A673 (cell line): ENCODE measurements around the gene PALM2AKAP2. TPM values are rescaled to one million over a fixed set of nuclear protein-coding genes. Genes with fewer than 3 reads are reported as not detected.

Experiments used
- BruUV-seq: library from RNA; stranded (reverse); fragments of 400-500 nt; replicated peaks from 2 replicates; lab custom pipeline; 2021; lab: Mats Ljungman, UMichigan
- CTCF ChIA-PET: fragments of 300-600 bp; sonication (Branson Sonifier 250); formaldehyde crosslinking; loops from one replicate; lab custom pipeline; 2022; ENCODE audit warnings: antibody characterized with exemption; lab: Charles Lee
- POLR2A ChIA-PET: fragments of 300-600 bp; sonication (Branson Sonifier 250); formaldehyde crosslinking; loops from one replicate; lab custom pipeline; 2022; ENCODE audit warnings: antibody characterized with exemption; ENCODE audit not compliant: low non-redundant PET; lab: Charles Lee
- DNase-seq: peaks from one replicate; pipeline ENCODE4 v3.0.0-alpha.2; 2015; ENCODE audit warnings: low spot score
- H3K27ac ChIP-seq: fragments of 200-600 bp; sonication (generic); 2 replicates; pipeline ENCODE4 v1.5.1; 2016; ENCODE audit warnings: mixed run types, low read depth, mild to moderate bottlenecking, mixed read lengths, antibody characterized with exemption, low read length; ENCODE audit not compliant: poor library complexity, severe bottlenecking
- H3K27me3 ChIP-seq: fragments of 200-600 bp; sonication (generic); replicated peaks from 2 replicates; pipeline ENCODE4 v1.6.1; 2017; ENCODE audit warnings: mixed run types, low read depth, mild to moderate bottlenecking, mixed read lengths, antibody characterized with exemption, low read length; ENCODE audit not compliant: insufficient read depth, poor library complexity
- H3K36me3 ChIP-seq: fragments of 200-600 bp; sonication (generic); 2 replicates; pipeline ENCODE4 v1.6.1; 2016; ENCODE audit warnings: mixed run types, mild to moderate bottlenecking, mixed read lengths, antibody characterized with exemption, low read length; ENCODE audit not compliant: insufficient read depth, poor library complexity, severe bottlenecking
- H3K4me1 ChIP-seq: fragments of 200-600 bp; sonication (generic); 2 replicates; pipeline ENCODE4 v1.6.1; 2017; ENCODE audit warnings: mixed run types, mild to moderate bottlenecking, mixed read lengths, antibody characterized with exemption, low read length; ENCODE audit not compliant: insufficient read depth, poor library complexity, severe bottlenecking
- H3K4me3 ChIP-seq: fragments of 200-600 bp; sonication (generic); 2 replicates; pipeline ENCODE4 v1.5.1; 2016; ENCODE audit warnings: low read depth, mixed run types, mild to moderate bottlenecking, mixed read lengths, low read length; ENCODE audit not compliant: poor library complexity, severe bottlenecking
- H3K9me3 ChIP-seq: fragments of 200-600 bp; sonication (generic); 2 replicates; pipeline ENCODE4 v1.6.1; 2016; ENCODE audit warnings: mixed run types, low read depth, mild to moderate bottlenecking, mixed read lengths, antibody characterized with exemption, low read length; ENCODE audit not compliant: poor library complexity, severe bottlenecking
- EZH2 ChIP-seq: fragments of 200-600 bp; sonication (generic); IDR thresholded peaks from 2 replicates; pipeline ENCODE4 v1.6.1; 2017; ENCODE audit warnings: borderline replicate concordance, low read depth, mild to moderate bottlenecking, mixed read lengths, antibody characterized with exemption, low read length; ENCODE audit not compliant: poor library complexity, severe bottlenecking
- intact Hi-C: fragments of 100-400 bp; cut with micrococcal nuclease; formaldehyde crosslinking; loops from one replicate; pipeline ENCODE4 v1.10.0; 2022; ENCODE audit not compliant: unreplicated experiment
- total RNA-seq: library from RNA; stranded (reverse); gene quantifications from 2 replicates; pipeline ENCODE4 v1.2.3, GENCODE V29; 2021
- TF ChIP-seq, protein P1 (sequence below): fragments of 300-800, 200-600 bp; sonication (generic); conservative IDR thresholded peaks from 2 replicates; pipeline ENCODE4 v1.5.1; 2017; ENCODE audit warnings: low read depth, mild to moderate bottlenecking, antibody characterized with exemption, low read length, moderate library complexity, mixed read lengths

Gene PALM2AKAP2
- total RNA-seq, 1 experiment from 2014 or later = 5.0 TPM

DNA sequence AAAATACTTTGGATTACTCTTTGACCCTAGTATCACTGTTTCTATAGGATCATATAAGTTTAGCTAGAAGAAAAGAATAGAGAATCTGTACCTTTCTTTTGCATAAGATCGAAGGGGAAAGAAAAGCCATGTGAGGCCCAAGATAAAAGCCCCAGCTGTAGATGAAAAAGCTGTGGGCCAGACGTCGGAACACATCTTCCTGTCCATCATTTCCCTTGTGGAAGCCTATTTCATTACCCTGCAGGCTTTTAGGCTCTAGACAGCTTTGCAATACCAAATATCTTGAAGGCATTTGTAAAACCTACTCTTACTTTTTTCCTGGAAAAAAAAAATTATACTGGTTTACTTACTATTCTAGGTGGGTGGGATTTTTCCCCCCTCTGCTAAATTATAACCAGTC, 10.0 kb downstream of the PALM2AKAP2 start:
- no peak overlapping the region for H3K4me3 ChIP-seq
- H3K36me3 ChIP-seq = no peaks in the 10 kb centered on the region
- no peak overlapping the region for H3K27ac ChIP-seq
- H3K9me3 ChIP-seq = no peaks in the 10 kb centered on the region
- POLR2A ChIA-PET = no interaction called here
- TF ChIP-seq EZH2 = no peak
- intact Hi-C loops = no loop called here
- H3K4me1 ChIP-seq = no peaks in the 10 kb centered on the region
- DNase-seq = no peak
- CTCF ChIA-PET = no interaction called here
- BruUV-seq = no TSS peak
- no peaks in the 10 kb centered on the region for H3K27me3 ChIP-seq

DNA sequence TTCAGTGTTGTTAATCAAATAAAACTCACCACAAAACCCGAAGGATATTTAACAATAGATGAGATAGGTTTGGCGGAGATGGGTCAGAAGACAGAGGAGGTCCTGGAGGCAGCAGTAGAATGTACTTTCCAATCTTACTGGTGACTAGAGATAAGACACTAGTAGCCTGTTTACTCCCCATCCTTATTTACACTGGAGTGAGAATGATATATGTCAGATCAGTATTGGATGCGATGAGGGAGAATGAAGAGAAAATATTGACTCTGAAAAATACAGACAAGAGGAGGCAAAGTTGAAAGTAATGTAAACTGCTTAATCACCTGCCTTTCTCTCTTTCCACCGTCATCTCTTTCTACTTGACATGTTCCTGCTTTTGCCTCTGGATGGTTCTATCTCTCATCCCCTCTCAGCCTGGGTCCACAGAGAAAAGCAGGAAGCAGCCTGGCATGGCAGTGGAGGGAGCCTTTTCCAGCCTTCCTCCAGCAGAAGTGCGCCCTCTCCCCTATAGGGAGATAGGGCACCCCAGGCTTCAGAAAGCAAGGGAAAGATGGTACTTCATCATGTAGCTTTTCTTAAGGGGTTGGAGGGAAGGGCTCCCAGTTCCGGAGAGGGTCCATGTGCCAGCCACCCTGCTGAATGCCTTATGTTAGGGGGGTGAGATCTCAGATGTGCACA, 11.1 kb downstream of the PALM2AKAP2 start:
- H3K27me3 ChIP-seq = no peaks in the 10 kb centered on the region
- H3K4me1 ChIP-seq = no peaks in the 10 kb centered on the region
- H3K9me3 ChIP-seq = no peaks in the 10 kb centered on the region
- DNase-seq = no peak
- H3K36me3 ChIP-seq = no peaks in the 10 kb centered on the region
- intact Hi-C loops = no loop called here
- no TSS peak for BruUV-seq
- no peak for TF ChIP-seq EZH2
- TF ChIP-seq, protein P1, sequence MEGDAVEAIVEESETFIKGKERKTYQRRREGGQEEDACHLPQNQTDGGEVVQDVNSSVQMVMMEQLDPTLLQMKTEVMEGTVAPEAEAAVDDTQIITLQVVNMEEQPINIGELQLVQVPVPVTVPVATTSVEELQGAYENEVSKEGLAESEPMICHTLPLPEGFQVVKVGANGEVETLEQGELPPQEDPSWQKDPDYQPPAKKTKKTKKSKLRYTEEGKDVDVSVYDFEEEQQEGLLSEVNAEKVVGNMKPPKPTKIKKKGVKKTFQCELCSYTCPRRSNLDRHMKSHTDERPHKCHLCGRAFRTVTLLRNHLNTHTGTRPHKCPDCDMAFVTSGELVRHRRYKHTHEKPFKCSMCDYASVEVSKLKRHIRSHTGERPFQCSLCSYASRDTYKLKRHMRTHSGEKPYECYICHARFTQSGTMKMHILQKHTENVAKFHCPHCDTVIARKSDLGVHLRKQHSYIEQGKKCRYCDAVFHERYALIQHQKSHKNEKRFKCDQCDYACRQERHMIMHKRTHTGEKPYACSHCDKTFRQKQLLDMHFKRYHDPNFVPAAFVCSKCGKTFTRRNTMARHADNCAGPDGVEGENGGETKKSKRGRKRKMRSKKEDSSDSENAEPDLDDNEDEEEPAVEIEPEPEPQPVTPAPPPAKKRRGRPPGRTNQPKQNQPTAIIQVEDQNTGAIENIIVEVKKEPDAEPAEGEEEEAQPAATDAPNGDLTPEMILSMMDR = no peak
- H3K4me3 ChIP-seq = no peak overlapping the region
- no peak overlapping the region for H3K27ac ChIP-seq
- ChIA-PET CTCF (no interaction called here), POLR2A (no interaction called here)

DNA sequence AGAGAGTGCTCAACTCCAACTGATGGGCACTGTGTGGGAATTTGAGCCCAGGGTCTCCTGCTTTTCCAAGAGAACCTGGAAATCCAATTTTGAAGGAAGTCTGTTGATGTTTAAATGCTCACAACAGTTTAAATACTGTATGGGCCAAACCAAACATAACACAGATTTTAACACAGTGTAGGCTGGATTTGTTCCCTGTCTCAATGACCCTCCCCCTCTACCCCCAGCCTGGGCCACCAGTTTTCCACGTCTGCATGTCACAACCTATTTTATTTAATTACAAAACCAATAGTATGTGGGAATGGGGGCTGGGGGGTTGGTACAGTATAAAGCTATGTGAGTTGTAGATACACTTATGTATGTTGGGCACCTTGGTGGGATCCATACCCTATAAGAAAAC, 11.7 kb downstream of the PALM2AKAP2 start:
- H3K27me3 ChIP-seq = no peaks in the 10 kb centered on the region
- no TSS peak for BruUV-seq
- no peak overlapping the region for H3K4me3 ChIP-seq
- intact Hi-C loops = no loop called here
- TF ChIP-seq, protein P1 = no peak
- TF ChIP-seq EZH2 = no peak
- CTCF ChIA-PET = no interaction called here
- no peaks in the 10 kb centered on the region for H3K4me1 ChIP-seq
- H3K9me3 ChIP-seq = no peaks in the 10 kb centered on the region
- no peak for DNase-seq
- no peak overlapping the region for H3K27ac ChIP-seq
- POLR2A ChIA-PET = no interaction called here
- H3K36me3 ChIP-seq = no peaks in the 10 kb centered on the region
